SK-N-SH (cell line): ENCODE data around the gene DCBLD1. TPM values are rescaled to one million over a fixed set of nuclear protein-coding genes. Genes with fewer than 3 reads are reported as not detected.

Source experiments
- CTCF ChIA-PET: fragments of 300-600, 350-600 bp; formaldehyde crosslinking; extraction: SDS; loops from one replicate; lab custom pipeline; 2021; lab: Yijun Ruan, JAX
- POLR2A ChIA-PET: fragments of 350-600 bp; sonication (Branson Sonifier 250); formaldehyde crosslinking; extraction: SDS; loops from one replicate; lab custom pipeline; 2020; ENCODE audit warnings: antibody characterized with exemption, inconsistent platforms; lab: Yijun Ruan, JAX
- DNase-seq: peaks from one replicate; pipeline ENCODE4 v3.0.0; 2012
- H2AFZ ChIP-seq: fragments of 200-600 bp; sonication (generic); 2 replicates; pipeline ENCODE4 v1.8.1; 2016; ENCODE audit warnings: antibody characterized with exemption, mild to moderate bottlenecking, low read depth
- H3F3A ChIP-seq: fragments of 200-600 bp; sonication (generic); replicated peaks from 2 replicates; pipeline ENCODE3; 2016; ENCODE audit warnings: antibody characterized with exemption, mild to moderate bottlenecking; ENCODE audit not compliant: insufficient read depth
- H3K27ac ChIP-seq, 2 experiments: fragments of 200-500 bp in 1 of 2; fragments of 200-600 bp in 1 of 2; sonication (Bioruptor generic) in 1 of 2; sonication (generic), shearing (Covaris generic) in 1 of 2; 2 replicates each; pipeline versions ENCODE4 v1.5.1 to v1.6.1; 2014 to 2016; ENCODE audit warnings: low read depth in 2 of 2, inconsistent platforms in 1 of 2, low read length in 1 of 2, mild to moderate bottlenecking in 1 of 2, mixed read lengths in 1 of 2
- H3K27me3 ChIP-seq: fragments of 200-600 bp; sonication (generic), shearing (Covaris generic); 2 replicates; pipeline ENCODE4 v1.6.1; 2016; ENCODE audit warnings: mixed run types; ENCODE audit not compliant: insufficient read depth
- H3K36me3 ChIP-seq, 2 experiments: fragments of 200-500 bp in 1 of 2; fragments of 200-600 bp in 1 of 2; sonication (Bioruptor generic) in 1 of 2; sonication (generic) in 1 of 2; replicated peaks in 1 of 2; 2 replicates each; pipeline versions ENCODE3 to v1.5.1; 2014 to 2016; ENCODE audit warnings: low read length in 1 of 2, mild to moderate bottlenecking in 1 of 2; ENCODE audit not compliant: insufficient read depth in 2 of 2, control insufficient read depth in 1 of 2
- H3K4me1 ChIP-seq, 2 experiments: fragments of 200-500 bp in 1 of 2; fragments of 200-600 bp in 1 of 2; sonication (Bioruptor generic) in 1 of 2; sonication (generic), shearing (Covaris generic) in 1 of 2; 2 replicates each; pipeline versions ENCODE4 v1.5.1 to v1.6.1; 2014 to 2016; ENCODE audit warnings: low read depth in 1 of 2, low read length in 1 of 2, mixed run types in 1 of 2; ENCODE audit not compliant: insufficient read depth in 2 of 2, control insufficient read depth in 1 of 2
- H3K4me2 ChIP-seq: fragments of 200-600 bp; sonication (generic), shearing (Covaris generic); 2 replicates; pipeline ENCODE4 v1.6.1; 2017; ENCODE audit warnings: mixed run types
- H3K4me3 ChIP-seq, 2 experiments: fragments of 200-500 bp in 1 of 2; fragments of 200-600 bp in 1 of 2; sonication (Bioruptor generic) in 1 of 2; sonication (generic), shearing (Covaris generic) in 1 of 2; 2 replicates each; pipeline versions ENCODE4 v1.5.1 to v1.8.1; 2014 to 2016; ENCODE audit warnings: low read depth in 2 of 2, inconsistent platforms in 1 of 2, low read length in 1 of 2, mild to moderate bottlenecking in 1 of 2, mixed read lengths in 1 of 2, moderate library complexity in 1 of 2
- H3K79me2 ChIP-seq: fragments of 200-600 bp; sonication (generic); 2 replicates; pipeline ENCODE4 v1.8.1; 2017; ENCODE audit warnings: mild to moderate bottlenecking; ENCODE audit not compliant: insufficient read depth
- H3K9ac ChIP-seq: fragments of 200-600 bp; sonication (generic); 2 replicates; pipeline ENCODE4 v1.6.1; 2017; ENCODE audit warnings: mixed run types
- H3K9me2 ChIP-seq: fragments of 200-600 bp; sonication (generic); 2 replicates; pipeline ENCODE4 v1.6.1; 2017; ENCODE audit warnings: mixed run types
- H3K9me3 ChIP-seq: fragments of 200-600 bp; sonication (generic); 2 replicates; pipeline ENCODE4 v1.6.1; 2017; ENCODE audit warnings: mixed run types, mild to moderate bottlenecking, moderate library complexity
- H4K20me1 ChIP-seq: fragments of 200-600 bp; sonication (generic); 2 replicates; pipeline ENCODE4 v1.6.1; 2017; ENCODE audit warnings: mild to moderate bottlenecking, mixed run types; ENCODE audit not compliant: insufficient read depth
- EP300 ChIP-seq, 2 experiments: IDR thresholded peaks; 2 replicates each; pipeline versions ENCODE4 v1.4.0 to v1.6.1; 2012; ENCODE audit warnings: borderline replicate concordance in 1 of 2, low read depth in 1 of 2, low read length in 1 of 2
- FOXJ3 ChIP-seq: sonication (generic); formaldehyde crosslinking; IDR thresholded peaks from 2 replicates; pipeline ENCODE4 v1.5.1; 2020; ENCODE audit warnings: mild to moderate bottlenecking, missing genetic modification reagents
- MXI1 ChIP-seq: IDR thresholded peaks from 2 replicates; pipeline ENCODE4 v1.6.1; 2012; ENCODE audit warnings: mild to moderate bottlenecking, low read depth, low read length, improper control_type of control experiment
- SMC3 ChIP-seq: IDR thresholded peaks from 2 replicates; pipeline ENCODE4 v1.6.1; 2012; ENCODE audit warnings: low read depth, low read length, improper control_type of control experiment
- WGBS: methylation state at CpG from one replicate; pipeline ENCODE4 v1.1.6; 2017; ENCODE audit warnings: low lambda C conversion rate; 5-methylcytosine and 5-hydroxymethylcytosine counted together
- polyA plus RNA-seq, 3 experiments: library from polyadenylated mRNA; depleted of rRNA; stranded (reverse); fragments of >200 nt; gene quantifications; 2 replicates each; pipeline ENCODE4 v1.2.3, GENCODE V29; 2012
- TF ChIP-seq, protein P1 (sequence below): IDR thresholded peaks from 2 replicates; pipeline ENCODE4 v1.6.1; 2012; ENCODE audit warnings: mild to moderate bottlenecking, low read depth, low read length, moderate library complexity
- TF ChIP-seq, protein P2 (sequence below): fragments of 200-600 bp; sonication (generic); IDR thresholded peaks from 2 replicates; pipeline ENCODE4 v1.6.1; 2017; ENCODE audit warnings: antibody characterized with exemption, mild to moderate bottlenecking, moderate library complexity
- TF ChIP-seq, protein P3 (sequence below): IDR thresholded peaks from 2 replicates; pipeline ENCODE4; 2012

The DCBLD1 gene
- polyA plus RNA-seq, 1 of the 3 experiments (the other 2 are of a cell fraction) = 82.2 TPM

DNA sequence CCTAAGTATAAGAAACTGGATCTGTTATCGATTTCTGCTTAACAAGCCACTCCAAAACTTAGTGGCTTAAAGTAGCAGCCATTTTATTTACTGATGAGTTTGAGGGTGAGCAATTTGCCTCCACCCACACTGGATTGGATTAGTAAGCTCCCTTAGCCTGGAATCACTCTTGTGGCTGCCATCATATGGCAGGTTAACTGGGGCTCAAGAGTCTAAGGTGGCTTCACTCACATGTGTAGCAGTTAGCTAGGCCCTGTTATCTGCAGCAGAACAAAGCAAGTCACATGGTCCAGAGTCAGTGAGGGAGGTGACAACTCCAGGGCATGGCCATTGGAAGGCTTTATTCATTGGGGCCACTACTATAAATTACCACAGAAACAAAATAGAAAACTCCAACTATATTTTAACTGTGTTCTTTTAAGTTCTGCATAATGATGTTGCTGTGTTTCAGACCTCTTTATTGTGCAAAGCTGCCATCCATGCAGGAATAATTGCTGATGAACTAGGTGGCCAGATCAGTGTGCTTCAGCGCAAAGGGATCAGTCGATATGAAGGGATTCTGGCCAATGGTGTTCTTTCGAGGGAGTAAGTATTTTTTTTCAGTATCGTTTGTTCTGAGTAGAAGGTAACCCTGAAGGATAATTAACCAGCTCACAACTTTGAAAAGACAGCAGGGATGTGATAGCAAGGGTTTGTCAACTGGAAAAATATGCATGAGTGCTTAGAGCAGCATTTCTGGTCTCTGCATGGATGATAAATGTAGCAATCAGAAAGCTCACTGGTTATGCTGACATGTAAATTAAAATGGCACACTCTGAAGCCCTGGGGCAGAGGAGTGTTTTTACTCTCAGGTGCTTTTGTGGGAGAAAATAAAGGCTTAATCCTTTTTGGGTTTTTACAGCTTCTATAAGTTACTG, 49.6 kb downstream of the DCBLD1 start:
- Histone ChIP-seq H3K36me3 (peaks cover 27 to 46% of the 10 kb centered on the region in 2 experiments), H3K4me3 (no peak overlapping the region), H3K27ac (peak overlapping the region in 1 of 2 experiments; percentile 69; a peak in 2 of 4 replicates), H2AFZ (no peak overlapping the region), H3K9me3 (no peaks in the 10 kb centered on the region), H3K4me1 (peaks cover 0 to 30% of the 10 kb centered on the region in 2 experiments; a peak in 3 of 4 replicates), H3K79me2 (peaks cover 73% of the 10 kb centered on the region), H3K9me2 (no peaks in the 10 kb centered on the region), H3K4me2 (peak overlapping the region; percentile 65; the same call in 1 of the 2 replicates), H3K9ac (no peak overlapping the region), H4K20me1 (no peaks in the 10 kb centered on the region), H3F3A (peaks cover 29% of the 10 kb centered on the region), H3K27me3 (no peaks in the 10 kb centered on the region)
- ChIA-PET POLR2A (no interaction called here), CTCF (interaction anchor here (1.0 to 1.8 kb wide), 2 partner anchors 15 to 82 kb away, joined by 3 to 6 read pairs; no protein-coding TSS in a partner anchor)
- no peak for DNase-seq
- 68% methylated on average over 5 of the region's 5 CpGs for WGBS
- TF ChIP-seq MXI1 (no peak), SMC3 (no peak), FOXJ3 (CRISPR knock-in tag) (no peak), EP300 (IDR thresholded peaks at IDR 0.05; ENCODE audit: borderline replicate concordance in 1 of 2, low read depth in 1 of 2, low read length in 1 of 2) (no peak)
- TF ChIP-seq, protein P1, sequence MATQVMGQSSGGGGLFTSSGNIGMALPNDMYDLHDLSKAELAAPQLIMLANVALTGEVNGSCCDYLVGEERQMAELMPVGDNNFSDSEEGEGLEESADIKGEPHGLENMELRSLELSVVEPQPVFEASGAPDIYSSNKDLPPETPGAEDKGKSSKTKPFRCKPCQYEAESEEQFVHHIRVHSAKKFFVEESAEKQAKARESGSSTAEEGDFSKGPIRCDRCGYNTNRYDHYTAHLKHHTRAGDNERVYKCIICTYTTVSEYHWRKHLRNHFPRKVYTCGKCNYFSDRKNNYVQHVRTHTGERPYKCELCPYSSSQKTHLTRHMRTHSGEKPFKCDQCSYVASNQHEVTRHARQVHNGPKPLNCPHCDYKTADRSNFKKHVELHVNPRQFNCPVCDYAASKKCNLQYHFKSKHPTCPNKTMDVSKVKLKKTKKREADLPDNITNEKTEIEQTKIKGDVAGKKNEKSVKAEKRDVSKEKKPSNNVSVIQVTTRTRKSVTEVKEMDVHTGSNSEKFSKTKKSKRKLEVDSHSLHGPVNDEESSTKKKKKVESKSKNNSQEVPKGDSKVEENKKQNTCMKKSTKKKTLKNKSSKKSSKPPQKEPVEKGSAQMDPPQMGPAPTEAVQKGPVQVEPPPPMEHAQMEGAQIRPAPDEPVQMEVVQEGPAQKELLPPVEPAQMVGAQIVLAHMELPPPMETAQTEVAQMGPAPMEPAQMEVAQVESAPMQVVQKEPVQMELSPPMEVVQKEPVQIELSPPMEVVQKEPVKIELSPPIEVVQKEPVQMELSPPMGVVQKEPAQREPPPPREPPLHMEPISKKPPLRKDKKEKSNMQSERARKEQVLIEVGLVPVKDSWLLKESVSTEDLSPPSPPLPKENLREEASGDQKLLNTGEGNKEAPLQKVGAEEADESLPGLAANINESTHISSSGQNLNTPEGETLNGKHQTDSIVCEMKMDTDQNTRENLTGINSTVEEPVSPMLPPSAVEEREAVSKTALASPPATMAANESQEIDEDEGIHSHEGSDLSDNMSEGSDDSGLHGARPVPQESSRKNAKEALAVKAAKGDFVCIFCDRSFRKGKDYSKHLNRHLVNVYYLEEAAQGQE = no peak
- TF ChIP-seq, protein P2, sequence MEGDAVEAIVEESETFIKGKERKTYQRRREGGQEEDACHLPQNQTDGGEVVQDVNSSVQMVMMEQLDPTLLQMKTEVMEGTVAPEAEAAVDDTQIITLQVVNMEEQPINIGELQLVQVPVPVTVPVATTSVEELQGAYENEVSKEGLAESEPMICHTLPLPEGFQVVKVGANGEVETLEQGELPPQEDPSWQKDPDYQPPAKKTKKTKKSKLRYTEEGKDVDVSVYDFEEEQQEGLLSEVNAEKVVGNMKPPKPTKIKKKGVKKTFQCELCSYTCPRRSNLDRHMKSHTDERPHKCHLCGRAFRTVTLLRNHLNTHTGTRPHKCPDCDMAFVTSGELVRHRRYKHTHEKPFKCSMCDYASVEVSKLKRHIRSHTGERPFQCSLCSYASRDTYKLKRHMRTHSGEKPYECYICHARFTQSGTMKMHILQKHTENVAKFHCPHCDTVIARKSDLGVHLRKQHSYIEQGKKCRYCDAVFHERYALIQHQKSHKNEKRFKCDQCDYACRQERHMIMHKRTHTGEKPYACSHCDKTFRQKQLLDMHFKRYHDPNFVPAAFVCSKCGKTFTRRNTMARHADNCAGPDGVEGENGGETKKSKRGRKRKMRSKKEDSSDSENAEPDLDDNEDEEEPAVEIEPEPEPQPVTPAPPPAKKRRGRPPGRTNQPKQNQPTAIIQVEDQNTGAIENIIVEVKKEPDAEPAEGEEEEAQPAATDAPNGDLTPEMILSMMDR = no peak
- TF ChIP-seq, protein P3, sequence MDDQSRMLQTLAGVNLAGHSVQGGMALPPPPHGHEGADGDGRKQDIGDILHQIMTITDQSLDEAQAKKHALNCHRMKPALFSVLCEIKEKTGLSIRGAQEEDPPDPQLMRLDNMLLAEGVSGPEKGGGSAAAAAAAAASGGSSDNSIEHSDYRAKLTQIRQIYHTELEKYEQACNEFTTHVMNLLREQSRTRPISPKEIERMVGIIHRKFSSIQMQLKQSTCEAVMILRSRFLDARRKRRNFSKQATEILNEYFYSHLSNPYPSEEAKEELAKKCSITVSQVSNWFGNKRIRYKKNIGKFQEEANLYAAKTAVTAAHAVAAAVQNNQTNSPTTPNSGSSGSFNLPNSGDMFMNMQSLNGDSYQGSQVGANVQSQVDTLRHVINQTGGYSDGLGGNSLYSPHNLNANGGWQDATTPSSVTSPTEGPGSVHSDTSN = no peak
